Measurements from ENCODE around the gene DCK.

DCK gene

DNA sequence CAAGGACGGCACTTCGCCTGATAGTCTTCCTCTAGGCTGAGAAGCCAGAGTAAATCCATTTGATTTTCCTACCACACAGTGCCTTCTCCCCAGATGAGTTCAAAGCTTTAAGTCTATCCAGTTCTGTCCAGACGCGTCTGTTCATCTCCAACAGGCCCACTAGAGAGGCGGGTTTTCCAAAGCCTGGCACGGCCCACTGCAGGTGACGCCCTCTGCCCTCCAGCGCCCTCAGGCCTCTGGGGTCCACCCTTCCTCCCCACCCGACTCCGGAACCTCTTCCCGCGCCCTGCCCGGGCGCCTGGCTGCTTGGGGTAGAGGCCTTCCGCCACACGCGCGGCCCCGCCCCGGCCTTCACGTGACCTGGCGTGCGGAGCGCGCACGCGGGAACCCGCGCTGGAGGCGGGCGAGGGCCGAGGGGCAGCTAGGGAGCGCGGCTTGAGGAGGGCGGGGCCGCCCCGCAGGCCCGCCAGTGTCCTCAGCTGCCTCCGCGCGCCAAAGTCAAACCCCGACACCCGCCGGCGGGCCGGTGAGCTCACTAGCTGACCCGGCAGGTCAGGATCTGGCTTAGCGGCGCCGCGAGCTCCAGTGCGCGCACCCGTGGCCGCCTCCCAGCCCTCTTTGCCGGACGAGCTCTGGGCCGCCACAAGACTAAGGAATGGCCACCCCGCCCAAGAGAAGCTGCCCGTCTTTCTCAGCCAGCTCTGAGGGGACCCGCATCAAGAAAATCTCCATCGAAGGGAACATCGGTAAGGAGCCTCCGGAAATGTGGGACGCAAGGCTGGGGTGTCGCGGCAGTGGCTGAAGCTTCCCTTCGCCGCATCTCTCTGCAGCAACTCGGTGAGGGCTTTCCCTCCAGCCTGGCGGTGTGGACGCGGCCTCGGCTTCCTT is at the start of gene DCK:
DCK (plus strand) TSS at position 469 of the 888 bp plus-strand sequence; CDS start at position 656, 187 bp downstream.
- in situ Hi-C loops (cut with MboI; ENCODE audit: low pct_unique_long_range_greater_than_20kb, low sequenced_read_pairs): no loop called here

DNA sequence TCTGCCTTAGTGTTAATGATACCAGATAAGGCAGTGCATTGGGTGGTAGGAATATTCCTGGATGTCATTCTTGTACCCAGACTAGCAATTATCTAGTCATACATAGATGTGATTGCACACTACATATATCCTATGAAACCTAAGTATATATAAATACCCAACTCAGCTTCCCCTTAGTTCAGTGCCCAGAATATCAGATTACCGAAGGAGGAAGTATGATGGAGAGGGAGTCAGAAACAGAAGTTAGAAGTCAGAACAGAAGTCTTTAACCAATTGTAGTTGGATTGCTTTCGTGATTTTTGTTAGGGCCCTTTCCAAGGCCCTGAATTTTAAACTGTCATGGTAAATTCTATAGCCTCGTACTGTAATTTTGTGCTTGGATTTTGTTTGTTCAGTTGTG is 48.4 kb upstream of the DCK start:
- peak; percentile 82 for DNase-seq
- in situ Hi-C loops (cut with MboI; ENCODE audit: low pct_unique_long_range_greater_than_20kb, low sequenced_read_pairs): no loop called here

More for the DNA sequence above, at the start of gene DCK:
- DNase-seq: peak; percentile 95

DNA sequence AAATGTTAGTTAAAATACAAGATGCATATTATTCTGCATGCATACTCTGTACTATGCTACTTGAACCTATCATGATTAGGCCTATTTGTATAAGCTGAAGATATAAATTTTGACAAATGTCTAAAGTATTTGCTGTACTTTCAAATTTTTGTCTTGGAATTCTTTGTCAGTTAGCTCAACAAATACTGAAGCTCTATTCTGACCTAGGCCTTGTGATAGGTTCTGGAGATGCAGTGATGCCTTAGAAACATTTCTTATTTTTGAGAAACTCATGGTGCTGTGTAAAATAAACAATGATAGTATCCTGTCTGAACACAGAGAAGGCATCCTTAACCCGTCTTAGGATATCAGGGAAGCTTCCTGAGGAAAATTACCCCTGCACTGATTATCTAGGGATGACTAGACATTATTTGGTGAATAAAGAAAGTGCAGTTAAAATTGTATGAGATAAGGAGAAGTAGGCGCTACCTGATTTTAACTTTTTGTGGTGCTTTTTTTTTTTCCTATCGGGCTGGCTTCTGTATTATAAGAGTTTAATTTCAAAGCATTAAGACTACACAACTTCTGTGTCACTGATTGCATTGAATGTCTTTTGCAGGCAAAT is 47.9 kb upstream of the DCK start:
- in situ Hi-C loops (cut with MboI; ENCODE audit: low pct_unique_long_range_greater_than_20kb, low sequenced_read_pairs): no loop called here
- no peak for DNase-seq

DNA sequence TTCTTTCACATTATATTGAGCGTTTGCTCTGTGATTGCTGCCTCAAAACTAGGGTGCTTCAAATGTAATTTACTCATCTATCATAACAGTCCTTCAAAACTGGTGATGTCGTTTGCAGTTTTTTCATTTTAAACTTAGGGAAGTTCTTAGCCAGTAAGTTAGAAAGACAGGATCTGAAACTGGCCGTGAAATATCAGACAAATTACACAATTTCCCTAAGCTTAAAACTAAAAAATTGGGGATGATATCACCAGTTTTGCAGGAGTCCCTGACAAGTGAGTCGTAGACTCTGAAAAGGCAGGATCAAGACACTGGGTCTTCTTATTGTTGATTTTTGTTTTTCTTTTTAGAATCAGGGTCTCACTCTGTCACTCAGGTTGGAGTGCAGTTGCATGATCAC is 46.5 kb upstream of the DCK start:
- DNase-seq: no peak
- in situ Hi-C loops (cut with MboI; ENCODE audit: low pct_unique_long_range_greater_than_20kb, low sequenced_read_pairs): no loop called here

DNA sequence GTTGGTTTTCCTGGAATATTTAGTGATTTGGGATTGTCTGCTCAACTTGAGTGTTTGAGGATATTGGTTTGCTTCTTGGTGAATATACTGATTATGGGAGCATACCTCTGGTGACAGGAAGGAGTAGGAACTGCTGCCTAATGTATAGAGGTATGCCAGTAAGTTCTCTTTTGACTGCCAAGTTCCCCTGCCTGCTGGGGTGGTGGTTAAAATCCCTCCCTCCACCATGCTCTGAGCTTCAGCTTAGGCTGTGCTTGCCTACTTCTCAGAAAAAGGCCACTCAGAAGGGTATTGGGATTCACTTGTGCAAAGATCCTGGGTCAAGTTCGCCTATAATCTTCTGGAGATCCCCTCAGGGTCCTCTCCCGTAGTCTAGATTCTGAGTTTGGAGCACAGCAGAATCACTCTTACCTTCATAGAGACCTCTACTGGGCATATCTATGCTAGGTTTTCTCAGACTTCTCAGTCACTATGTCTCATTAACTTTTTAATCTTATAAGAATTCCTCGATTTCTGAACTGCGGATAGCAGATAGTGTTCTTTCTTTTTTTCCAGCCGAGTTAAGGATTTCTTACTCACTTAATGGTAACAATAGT is 44.7 kb upstream of the DCK start:
- peak; percentile 35 for DNase-seq
- in situ Hi-C loops (cut with MboI; ENCODE audit: low pct_unique_long_range_greater_than_20kb, low sequenced_read_pairs): no loop called here

DNA sequence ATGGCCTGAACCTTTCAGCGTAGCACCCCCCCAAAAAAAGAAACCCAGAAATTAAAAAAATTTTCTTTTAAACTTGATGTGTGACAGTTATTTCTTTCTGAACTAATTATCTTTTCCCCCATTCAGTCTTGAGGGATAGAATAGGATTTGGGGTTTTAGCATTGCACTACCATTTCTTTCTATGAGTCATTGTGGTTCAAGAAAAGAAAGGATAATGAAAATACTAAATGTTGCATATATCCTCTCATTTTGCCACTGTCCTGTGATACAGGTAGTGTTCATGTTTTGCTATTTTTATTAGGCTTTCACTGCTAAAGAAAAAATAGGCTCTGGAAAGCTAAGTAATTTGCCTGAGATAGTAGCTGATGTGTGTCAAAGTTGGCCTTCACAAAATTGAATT is 39.4 kb upstream of the DCK start:
- in situ Hi-C loops (cut with MboI; ENCODE audit: low pct_unique_long_range_greater_than_20kb, low sequenced_read_pairs): no loop called here
- no peak for DNase-seq

DNA sequence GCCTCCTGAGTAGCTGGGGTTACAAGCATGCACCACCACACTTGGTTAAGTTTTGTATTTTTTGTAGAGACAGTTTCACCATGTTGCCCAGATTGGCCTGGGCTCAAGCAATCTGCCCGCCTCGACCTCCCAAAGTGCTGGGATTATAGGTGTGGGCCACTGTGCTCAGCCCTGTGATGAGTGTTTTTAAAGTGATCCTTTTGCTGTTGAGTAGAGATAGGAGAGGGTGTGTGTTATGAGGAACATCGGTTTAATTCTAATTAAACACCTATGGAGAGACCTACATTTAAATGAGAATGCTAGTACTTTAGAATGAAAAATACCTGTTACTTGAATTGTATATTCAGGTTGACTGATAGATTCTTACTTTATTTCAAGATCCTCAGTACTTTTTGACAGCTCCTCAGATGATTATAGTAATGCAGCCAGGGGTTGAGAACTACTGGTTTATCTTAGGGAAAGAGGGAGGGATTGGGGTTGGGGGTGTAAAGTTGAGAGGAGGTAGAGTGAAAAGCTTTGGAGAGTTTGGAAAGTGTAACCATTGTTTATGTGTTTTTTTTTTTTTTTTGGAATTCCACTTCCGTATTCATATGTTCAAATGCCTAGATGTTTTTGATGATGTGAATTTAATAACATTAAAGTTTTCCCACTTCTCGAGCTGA is 36.8 kb upstream of the DCK start:
- DNase-seq: no peak
- in situ Hi-C loops (cut with MboI; ENCODE audit: low pct_unique_long_range_greater_than_20kb, low sequenced_read_pairs): no loop called here

DNA sequence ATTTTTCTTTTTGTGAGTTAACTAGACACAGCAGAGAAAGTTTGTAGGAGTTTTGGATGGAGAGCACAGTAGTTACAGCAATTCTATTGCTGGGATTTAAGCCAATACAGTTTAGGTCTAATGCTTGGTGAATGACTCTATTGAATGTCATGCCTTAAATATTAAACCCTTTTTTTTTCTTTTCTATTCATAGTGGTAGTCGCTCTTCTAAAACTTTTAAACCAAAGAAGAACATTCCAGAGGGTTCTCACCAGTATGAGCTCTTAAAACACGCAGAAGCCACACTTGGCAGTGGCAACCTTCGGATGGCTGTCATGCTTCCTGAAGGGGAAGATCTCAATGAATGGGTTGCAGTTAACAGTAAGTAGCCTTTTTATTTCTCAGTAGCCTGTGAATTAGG is 34.8 kb upstream of the DCK start:
- in situ Hi-C loops (cut with MboI; ENCODE audit: low pct_unique_long_range_greater_than_20kb, low sequenced_read_pairs): no loop called here
- DNase-seq: no peak

DNA sequence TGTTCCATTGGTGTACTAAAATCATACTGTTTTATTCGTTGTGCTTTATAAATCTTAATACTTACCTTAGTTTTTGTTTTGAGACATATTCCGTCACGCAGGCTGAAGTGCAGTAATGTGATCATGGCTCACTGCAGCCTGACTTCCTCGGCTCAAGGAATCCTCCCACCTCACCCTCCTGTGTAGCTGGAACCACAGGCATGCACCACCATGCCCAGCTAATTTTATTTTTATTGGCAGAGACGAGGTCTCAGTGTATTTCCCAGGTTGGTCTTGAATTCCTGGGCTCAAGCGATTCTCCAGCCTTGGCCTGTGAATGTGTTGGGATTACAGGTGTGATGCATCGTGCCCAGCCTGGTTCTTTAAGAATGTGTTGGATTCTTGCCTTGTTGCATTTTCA is 24.4 kb upstream of the DCK start:
- DNase-seq: peak; percentile 35

DNA sequence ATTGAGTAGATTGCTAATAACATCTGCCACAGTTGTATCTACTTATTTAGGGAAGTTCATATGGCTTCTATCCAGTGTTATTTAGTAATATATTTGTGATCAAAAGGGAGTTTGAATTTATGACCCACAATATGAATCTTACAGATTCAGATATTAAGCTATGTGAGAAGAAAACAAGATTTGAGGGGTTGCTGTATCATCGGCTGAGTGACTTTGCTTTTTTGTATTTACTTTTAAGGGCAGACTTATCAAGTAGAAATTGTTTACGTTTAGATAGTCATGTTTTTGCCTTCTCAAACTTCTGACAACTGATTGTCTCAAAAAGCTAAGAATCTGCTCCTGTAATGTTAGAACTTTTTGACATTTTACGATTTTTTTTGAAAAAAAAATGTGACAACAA is 17.2 kb upstream of the DCK start:
- no peak for DNase-seq
- in situ Hi-C loops (cut with MboI; ENCODE audit: low pct_unique_long_range_greater_than_20kb, low sequenced_read_pairs): no loop called here

More for the DNA sequence above, 24.4 kb upstream of the DCK start:
- in situ Hi-C loops (cut with MboI; ENCODE audit: low pct_unique_long_range_greater_than_20kb, low sequenced_read_pairs): no loop called here

DNA sequence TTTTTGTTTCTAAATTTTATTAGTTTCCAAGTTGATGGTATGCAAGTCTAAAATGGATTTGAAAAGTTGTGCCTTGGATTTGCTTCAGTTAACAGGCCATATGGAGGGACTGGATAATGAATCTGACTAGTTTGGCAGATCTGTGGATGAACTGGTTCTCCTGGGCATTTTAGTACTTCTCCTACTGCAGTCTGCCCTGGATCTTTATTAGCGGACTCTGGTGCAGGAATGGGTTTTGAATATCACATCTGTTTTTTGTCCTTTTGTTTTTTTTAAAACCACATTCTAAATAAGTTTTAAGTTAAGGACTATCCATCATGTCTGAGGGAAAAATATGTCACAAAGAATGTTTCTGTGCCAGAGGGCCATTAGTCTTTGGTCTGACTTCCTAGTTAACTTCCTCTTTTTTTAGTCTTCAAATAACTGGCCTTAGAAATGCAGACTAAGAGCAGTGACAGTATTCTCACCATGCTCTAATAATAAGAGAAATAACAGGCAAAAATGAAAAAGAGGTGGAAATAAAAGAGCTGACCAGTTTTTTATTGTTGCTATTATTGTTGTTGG is 13.9 kb upstream of the DCK start:
- in situ Hi-C loops (cut with MboI; ENCODE audit: low pct_unique_long_range_greater_than_20kb, low sequenced_read_pairs): no loop called here
- DNase-seq: peak; percentile 91

DNA sequence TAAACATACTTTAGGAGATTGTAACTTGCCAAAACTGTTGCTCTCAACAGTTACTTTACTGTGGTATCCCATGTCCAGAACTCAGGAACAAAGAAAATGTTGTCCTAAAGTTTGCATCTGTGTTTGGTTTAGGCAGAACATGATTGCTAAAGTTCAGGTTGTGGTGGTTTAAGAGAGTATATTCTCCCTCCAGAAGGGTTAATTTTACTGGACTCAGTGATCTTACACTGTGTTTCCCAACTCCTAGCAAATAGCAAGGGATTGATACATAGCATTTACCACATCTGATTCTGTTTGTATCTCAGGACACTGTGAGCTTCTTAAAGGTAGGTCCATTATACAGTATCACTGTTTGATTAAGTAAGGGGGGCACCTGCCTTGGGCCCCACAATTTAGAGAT is 13.3 kb upstream of the DCK start:
- in situ Hi-C loops (cut with MboI; ENCODE audit: low pct_unique_long_range_greater_than_20kb, low sequenced_read_pairs): no loop called here
- no peak for DNase-seq

DNA sequence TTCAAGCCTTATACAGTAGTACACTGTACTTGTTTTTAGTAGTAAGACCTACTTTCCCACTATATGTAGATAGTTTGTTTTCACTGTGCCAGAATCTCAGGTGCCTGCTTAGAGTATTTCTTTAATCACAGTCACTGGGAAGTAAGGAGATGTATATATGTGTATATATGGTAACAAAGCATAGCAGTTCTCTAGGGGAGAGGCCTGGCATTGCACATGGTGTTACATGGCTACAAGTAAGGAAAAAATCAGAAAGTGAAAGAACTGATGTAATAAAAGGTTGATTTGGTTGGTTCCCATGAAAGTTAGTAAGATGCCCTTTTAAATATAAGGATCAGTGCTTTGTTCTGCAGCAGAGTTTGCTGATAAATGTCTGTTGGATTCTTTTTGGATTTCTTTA is 9.3 kb upstream of the DCK start:
- in situ Hi-C loops (cut with MboI; ENCODE audit: low pct_unique_long_range_greater_than_20kb, low sequenced_read_pairs): no loop called here
- DNase-seq: no peak

DNA sequence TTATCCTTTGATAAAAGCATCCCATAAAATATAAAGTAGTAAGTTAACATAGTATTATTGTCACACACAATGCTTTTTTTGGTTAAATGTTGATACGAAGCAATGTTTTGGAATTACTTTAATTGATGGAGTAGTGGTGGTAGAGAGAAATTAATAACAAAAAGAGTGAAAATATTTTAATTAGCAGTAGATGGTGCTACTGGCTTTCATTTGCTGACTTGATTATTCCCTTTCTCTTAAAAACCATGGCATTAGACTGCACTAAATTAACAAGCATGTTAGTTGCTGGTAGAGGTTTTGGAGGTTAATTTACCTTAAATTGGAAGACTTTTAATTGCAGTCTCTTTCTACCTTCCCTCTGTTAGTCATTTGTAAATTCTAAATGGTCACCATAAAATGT is 8.9 kb upstream of the DCK start:
- in situ Hi-C loops (cut with MboI; ENCODE audit: low pct_unique_long_range_greater_than_20kb, low sequenced_read_pairs): no loop called here

DNA sequence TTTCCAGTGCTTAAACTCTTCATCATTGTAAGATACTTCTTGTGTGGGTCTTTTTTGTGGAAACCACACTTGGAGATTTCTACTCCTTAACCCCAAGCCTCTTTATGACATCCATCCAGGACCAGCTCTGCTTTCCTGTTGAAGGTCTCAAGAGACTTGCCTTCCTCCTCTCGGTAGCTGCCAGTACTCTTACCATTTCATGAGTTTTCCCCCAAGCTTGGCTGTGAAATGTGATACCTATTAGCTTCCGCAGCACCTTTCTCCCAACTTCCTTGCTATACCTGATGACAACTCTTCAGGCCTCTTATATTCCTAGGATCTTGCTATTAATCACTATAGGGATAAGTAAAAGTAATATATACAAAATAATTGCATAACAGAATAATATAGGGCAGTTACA is 1.9 kb upstream of the DCK start:
- in situ Hi-C loops (cut with MboI; ENCODE audit: low pct_unique_long_range_greater_than_20kb, low sequenced_read_pairs): no loop called here
- no peak for DNase-seq

More for the DNA sequence above, 8.9 kb upstream of the DCK start:
- DNase-seq: no peak

DNA sequence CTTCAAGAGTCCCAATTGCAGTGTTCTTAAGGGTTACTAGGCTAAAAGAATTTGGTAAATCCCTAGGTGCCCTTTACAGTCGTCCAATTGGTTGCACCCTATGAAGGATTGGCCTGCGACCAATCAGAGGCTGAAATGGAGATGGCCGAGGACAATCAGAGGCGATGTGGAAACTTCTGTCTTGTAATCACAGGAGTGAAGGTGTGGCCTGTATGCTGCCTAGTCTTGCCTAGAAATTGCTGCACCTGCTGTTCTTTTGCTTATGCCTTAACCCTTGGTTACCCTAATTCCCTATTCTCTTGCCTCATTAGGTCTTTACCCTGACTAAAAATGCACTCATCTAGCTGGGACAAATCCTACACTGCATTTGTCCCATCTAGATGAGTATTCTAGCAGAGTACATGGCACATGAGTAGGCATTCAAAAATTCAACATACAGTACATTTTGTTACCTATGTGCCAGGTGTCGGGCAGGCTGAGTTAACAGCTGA is 1.0 kb upstream of the DCK start:
- no peak for DNase-seq
- in situ Hi-C loops (cut with MboI; ENCODE audit: low pct_unique_long_range_greater_than_20kb, low sequenced_read_pairs): no loop called here

DNA sequence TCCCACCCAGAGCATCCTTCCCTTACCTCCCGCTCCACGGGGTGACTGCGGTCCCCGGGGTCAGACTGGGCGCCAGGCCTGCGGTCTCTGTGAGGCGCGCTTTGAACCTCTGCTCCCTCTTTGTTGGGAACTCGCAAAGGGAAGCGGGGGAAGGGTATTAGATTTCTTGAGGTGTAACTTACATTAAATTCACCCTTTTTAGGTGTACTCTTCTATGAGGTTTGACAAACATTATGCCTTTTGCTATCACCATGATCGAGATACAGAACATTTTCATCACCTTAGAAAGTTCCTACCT is 569 bp downstream of the DCK start:
- in situ Hi-C loops (cut with MboI; ENCODE audit: low pct_unique_long_range_greater_than_20kb, low sequenced_read_pairs): no loop called here
- DNase-seq: no peak

DNA sequence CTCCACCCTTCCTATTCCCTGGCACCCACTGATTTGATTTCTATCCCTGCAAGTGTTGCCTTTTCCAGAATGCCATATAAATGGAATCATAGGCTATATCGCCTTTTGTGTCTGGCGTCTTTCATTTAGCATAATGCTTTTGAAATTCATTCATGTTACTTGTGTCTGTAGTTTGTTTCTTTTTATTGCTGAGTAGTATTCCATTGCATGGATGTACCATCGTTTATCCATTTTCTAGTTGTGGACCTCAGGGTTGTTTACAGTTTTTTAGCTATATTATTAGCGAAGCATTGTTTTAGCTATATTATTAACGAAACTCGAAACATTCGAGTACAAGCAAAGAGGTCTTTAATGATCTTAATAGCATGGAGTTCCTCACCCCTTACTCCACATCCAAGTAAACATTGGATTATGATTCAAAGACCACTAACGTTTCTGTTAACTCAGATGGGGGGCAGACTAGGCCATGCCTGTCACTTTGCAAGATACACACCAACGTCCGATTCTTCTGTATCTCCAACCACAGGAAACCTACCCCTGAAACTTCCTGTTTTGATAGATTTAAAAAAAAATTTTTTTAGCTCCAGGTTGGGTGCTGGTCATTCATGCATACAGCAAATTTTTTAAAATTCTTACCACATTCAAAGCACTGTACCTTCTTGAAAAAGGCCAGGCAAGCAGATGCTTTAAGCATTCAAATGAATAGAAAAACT is 1.1 kb downstream of the DCK start:
- in situ Hi-C loops (cut with MboI; ENCODE audit: low pct_unique_long_range_greater_than_20kb, low sequenced_read_pairs): no loop called here
- DNase-seq: peak; percentile 78

DNA sequence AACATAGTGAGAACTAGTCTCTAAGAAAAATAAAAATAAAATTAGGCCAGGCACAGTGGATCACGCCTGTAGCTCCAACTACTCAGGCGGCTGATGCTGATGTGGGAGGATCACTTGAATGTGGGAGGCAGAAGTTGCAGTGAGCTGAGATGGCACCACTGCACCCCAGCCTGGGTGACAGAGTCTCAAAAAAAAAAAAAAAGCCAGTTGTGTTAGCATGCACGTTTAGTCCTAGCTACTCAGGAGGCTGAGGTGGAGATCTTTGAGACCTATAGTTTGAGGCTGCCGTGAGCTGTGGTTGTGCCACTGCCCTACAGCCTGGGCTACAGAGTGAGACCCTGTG is 2.5 kb downstream of the DCK start:
- peak; percentile 55 for DNase-seq
- in situ Hi-C loops (cut with MboI; ENCODE audit: low pct_unique_long_range_greater_than_20kb, low sequenced_read_pairs): no loop called here
